Activated naive CD8-positive, alpha-beta T cell (primary cell): ENCODE results near the gene MCM6.
"Not testable (repeated sequence)": the region's sequence is repeated elsewhere in the genome, so short reads cannot be mapped to it uniquely, and the experiment has no call there.

Experiments
- H3K27ac Mint-ChIP-seq: one replicate; pipeline ENCODE4 v1.8.0; 2021; ENCODE audit warnings: mixed read lengths
- H3K27me3 Mint-ChIP-seq: one replicate; pipeline ENCODE4 v1.8.0; 2021; ENCODE audit warnings: mixed read lengths
- H3K36me3 Mint-ChIP-seq: one replicate; pipeline ENCODE4 v1.8.0; 2021; ENCODE audit warnings: mixed read lengths
- H3K4me1 Mint-ChIP-seq: one replicate; pipeline ENCODE4 v1.8.0; 2021; ENCODE audit warnings: low read depth, mixed read lengths
- H3K4me3 Mint-ChIP-seq: one replicate; pipeline ENCODE4 v1.8.0; 2021; ENCODE audit warnings: mild to moderate bottlenecking, mixed read lengths
- H3K9me3 Mint-ChIP-seq: one replicate; pipeline ENCODE4 v1.8.0; 2021; ENCODE audit warnings: low read depth, mixed read lengths

Gene MCM6

GRCh38 chr2:135888587-135888986, 12.3 kb upstream of the MCM6 start:
- not testable (repeated sequence) for H3K4me1 Mint-ChIP-seq, H3K36me3 Mint-ChIP-seq, H3K4me3 Mint-ChIP-seq, H3K27ac Mint-ChIP-seq, H3K27me3 Mint-ChIP-seq, H3K9me3 Mint-ChIP-seq

- H3K27ac Mint-ChIP-seq: no peak overlapping the region
- peaks cover 4% of the 10 kb centered on the region for H3K4me1 Mint-ChIP-seq
Observed at GRCh38 chr2:135885709-135886108, 9.5 kb upstream of the MCM6 start.

GRCh38 chr2:135882415-135882814, 6.2 kb upstream of the MCM6 start:
- H3K27ac Mint-ChIP-seq: no peak overlapping the region
- no peaks in the 10 kb centered on the region for H3K27me3 Mint-ChIP-seq
- H3K9me3 Mint-ChIP-seq: no peaks in the 10 kb centered on the region
- H3K36me3 Mint-ChIP-seq: no peaks in the 10 kb centered on the region
- H3K4me1 Mint-ChIP-seq: peaks cover 4% of the 10 kb centered on the region
- H3K4me3 Mint-ChIP-seq: no peak overlapping the region

More at GRCh38 chr2:135885709-135886108, 9.5 kb upstream of the MCM6 start:
- Mint-ChIP-seq H3K27me3 (no peaks in the 10 kb centered on the region), H3K36me3 (no peaks in the 10 kb centered on the region), H3K9me3 (no peaks in the 10 kb centered on the region), H3K4me3 (no peak overlapping the region)

- not testable (repeated sequence) for H3K9me3 Mint-ChIP-seq, H3K27me3 Mint-ChIP-seq
- H3K4me3 Mint-ChIP-seq: peak overlapping the region; percentile 87
- peaks cover 38% of the 10 kb centered on the region for H3K4me1 Mint-ChIP-seq
- H3K27ac Mint-ChIP-seq: peak overlapping the region; percentile 94
- peaks cover 17% of the 10 kb centered on the region for H3K36me3 Mint-ChIP-seq
Observed at GRCh38 chr2:135876770-135877169, 527 bp upstream of the MCM6 start.

- H3K9me3 Mint-ChIP-seq: no peaks in the 10 kb centered on the region
- H3K27me3 Mint-ChIP-seq: no peaks in the 10 kb centered on the region
- H3K4me1 Mint-ChIP-seq: peaks cover 38% of the 10 kb centered on the region
- peak overlapping the region; percentile 90 for H3K4me3 Mint-ChIP-seq
- H3K27ac Mint-ChIP-seq: peak overlapping the region; percentile 98
- H3K36me3 Mint-ChIP-seq: peaks cover 17% of the 10 kb centered on the region
Observed at GRCh38 chr2:135875491-135876065, 665 bp downstream of the MCM6 start.

GRCh38 chr2:135874777-135875365, 1.4 kb downstream of the MCM6 start:
- Mint-ChIP-seq H3K9me3 (no peaks in the 10 kb centered on the region), H3K36me3 (peaks cover 21% of the 10 kb centered on the region), H3K27ac (peak overlapping the region; percentile 98)

GRCh38 chr2:135870571-135870970, 5.7 kb downstream of the MCM6 start:
- Mint-ChIP-seq H3K27ac (peak overlapping the region; percentile 52), H3K27me3 (no peaks in the 10 kb centered on the region), H3K36me3 (peaks cover 33% of the 10 kb centered on the region), H3K4me1 (peaks cover 42% of the 10 kb centered on the region), H3K9me3 (no peaks in the 10 kb centered on the region), H3K4me3 (no peak overlapping the region)

More at GRCh38 chr2:135874777-135875365, 1.4 kb downstream of the MCM6 start:
- H3K27me3 Mint-ChIP-seq: no peaks in the 10 kb centered on the region
- peaks cover 42% of the 10 kb centered on the region for H3K4me1 Mint-ChIP-seq
- peak overlapping the region; percentile 90 for H3K4me3 Mint-ChIP-seq

- peaks cover 19% of the 10 kb centered on the region for H3K36me3 Mint-ChIP-seq
- H3K9me3 Mint-ChIP-seq: no peaks in the 10 kb centered on the region
- H3K27ac Mint-ChIP-seq: no peak overlapping the region
- H3K4me3 Mint-ChIP-seq: no peak overlapping the region
- H3K27me3 Mint-ChIP-seq: no peaks in the 10 kb centered on the region
- peaks cover 16% of the 10 kb centered on the region for H3K4me1 Mint-ChIP-seq
Observed at GRCh38 chr2:135863233-135863632, 13.0 kb downstream of the MCM6 start.

GRCh38 chr2:135862718-135863117, 13.5 kb downstream of the MCM6 start:
- Mint-ChIP-seq H3K4me1 (peaks cover 13% of the 10 kb centered on the region), H3K36me3 (peaks cover 16% of the 10 kb centered on the region)

GRCh38 chr2:135853401-135853800, 22.8 kb downstream of the MCM6 start:
- Mint-ChIP-seq H3K27me3 (no peaks in the 10 kb centered on the region), H3K27ac (no peak overlapping the region), H3K36me3 (peaks cover 13% of the 10 kb centered on the region), H3K9me3 (no peaks in the 10 kb centered on the region), H3K4me3 (no peak overlapping the region), H3K4me1 (no peaks in the 10 kb centered on the region)

More at GRCh38 chr2:135862718-135863117, 13.5 kb downstream of the MCM6 start:
- no peak overlapping the region for H3K27ac Mint-ChIP-seq
- no peak overlapping the region for H3K4me3 Mint-ChIP-seq
- no peaks in the 10 kb centered on the region for H3K9me3 Mint-ChIP-seq
- H3K27me3 Mint-ChIP-seq: no peaks in the 10 kb centered on the region

GRCh38 chr2:135851858-135852257, 24.4 kb downstream of the MCM6 start:
- no peaks in the 10 kb centered on the region for H3K9me3 Mint-ChIP-seq
- H3K36me3 Mint-ChIP-seq: peaks cover 17% of the 10 kb centered on the region
- no peaks in the 10 kb centered on the region for H3K4me1 Mint-ChIP-seq
- H3K27me3 Mint-ChIP-seq: no peaks in the 10 kb centered on the region
- no peak overlapping the region for H3K4me3 Mint-ChIP-seq
- H3K27ac Mint-ChIP-seq: no peak overlapping the region

GRCh38 chr2:135850892-135851668, 25.2 kb downstream of the MCM6 start:
- no peaks in the 10 kb centered on the region for H3K9me3 Mint-ChIP-seq
- H3K36me3 Mint-ChIP-seq: peaks cover 15% of the 10 kb centered on the region
- H3K4me1 Mint-ChIP-seq: no peaks in the 10 kb centered on the region
- no peaks in the 10 kb centered on the region for H3K27me3 Mint-ChIP-seq
- H3K4me3 Mint-ChIP-seq: no peak overlapping the region
- H3K27ac Mint-ChIP-seq: no peak overlapping the region

- Mint-ChIP-seq H3K36me3 (peaks cover 15% of the 10 kb centered on the region), H3K4me3 (no peak overlapping the region), H3K27me3 (no peaks in the 10 kb centered on the region), H3K27ac (peak overlapping the region; percentile 38), H3K4me1 (no peaks in the 10 kb centered on the region), H3K9me3 (no peaks in the 10 kb centered on the region)
Observed at GRCh38 chr2:135849087-135849486, 27.2 kb downstream of the MCM6 start.

GRCh38 chr2:135845997-135846396, 30.2 kb downstream of the MCM6 start:
- H3K27ac Mint-ChIP-seq: peak overlapping the region; percentile 43
- H3K9me3 Mint-ChIP-seq: no peaks in the 10 kb centered on the region
- H3K4me1 Mint-ChIP-seq: peaks cover 7% of the 10 kb centered on the region
- no peak overlapping the region for H3K4me3 Mint-ChIP-seq
- H3K36me3 Mint-ChIP-seq: peaks cover 30% of the 10 kb centered on the region
- no peaks in the 10 kb centered on the region for H3K27me3 Mint-ChIP-seq

- H3K27ac Mint-ChIP-seq: peak overlapping the region; percentile 28
- peaks cover 14% of the 10 kb centered on the region for H3K4me1 Mint-ChIP-seq
- H3K36me3 Mint-ChIP-seq: peaks cover 35% of the 10 kb centered on the region
- no peaks in the 10 kb centered on the region for H3K27me3 Mint-ChIP-seq
- H3K9me3 Mint-ChIP-seq: no peaks in the 10 kb centered on the region
- no peak overlapping the region for H3K4me3 Mint-ChIP-seq
Observed at GRCh38 chr2:135845257-135845656, 31.0 kb downstream of the MCM6 start.
